Thoracic aorta (tissue), 2 donors: ENCODE results near the gene TBL3. TPM values are rescaled to one million over a fixed set of nuclear protein-coding genes. Genes with fewer than 3 reads are reported as not detected.

ENCODE experiments used
- ATAC-seq: fragments of 150-250 bp; one replicate; pipeline ENCODE4 v1.8.0; 2017; ENCODE audit warnings: low read depth; ENCODE audit not compliant: insufficient number of reproducible peaks, low FRiP score
- DNase-seq: peaks from one replicate; pipeline ENCODE4 v3.0.0-alpha.2; 2020; ENCODE audit warnings: low spot score
- H3K27ac ChIP-seq, 2 donors: fragments of 200-600 bp; sonication (generic); 1 replicate in 1 of 2; 2 replicates in 1 of 2; pipeline ENCODE4 v1.5.1; 2016; ENCODE audit warnings: mild to moderate bottlenecking in 2 of 2, moderate library complexity in 2 of 2
- H3K27me3 ChIP-seq: fragments of 200-600 bp; sonication (generic); replicated peaks from 2 replicates; pipeline ENCODE4 v1.6.0; 2016; ENCODE audit warnings: mild to moderate bottlenecking; ENCODE audit not compliant: insufficient read depth
- H3K36me3 ChIP-seq: fragments of 200-600 bp; sonication (generic); one replicate; pipeline ENCODE4 v1.5.1; 2016
- H3K4me1 ChIP-seq, 2 donors: fragments of 200-600 bp; sonication (generic); 1 replicate in 1 of 2; 2 replicates in 1 of 2; pipeline versions ENCODE4 v1.5.1 to v1.6.0; 2016; ENCODE audit warnings: low read depth in 2 of 2, mild to moderate bottlenecking in 1 of 2; ENCODE audit not compliant: control insufficient read depth in 1 of 2
- H3K4me3 ChIP-seq: fragments of 200-600 bp; sonication (generic); 2 replicates; pipeline ENCODE4 v1.5.1; 2016; ENCODE audit warnings: mild to moderate bottlenecking
- H3K9me3 ChIP-seq: fragments of 200-600 bp; sonication (generic); 2 replicates; pipeline ENCODE4 v1.5.1; 2016
- total RNA-seq, 2 donors: library from RNA; depleted of rRNA; stranded (reverse); fragments of >200 nt; gene quantifications; one replicate each; pipeline versions ENCODE4 v1.1.0 to v1.2.3, GENCODE V29; 2016
- TF ChIP-seq, protein P1 (sequence below): fragments of 200-600 bp; sonication (generic); IDR thresholded peaks from one replicate; pipeline ENCODE4 v1.5.1; 2019; ENCODE audit warnings: antibody characterized with exemption

TBL3 gene
- total RNA-seq, 2 donors from 2014 or later, result 22.2 to 44.8 TPM

DNA sequence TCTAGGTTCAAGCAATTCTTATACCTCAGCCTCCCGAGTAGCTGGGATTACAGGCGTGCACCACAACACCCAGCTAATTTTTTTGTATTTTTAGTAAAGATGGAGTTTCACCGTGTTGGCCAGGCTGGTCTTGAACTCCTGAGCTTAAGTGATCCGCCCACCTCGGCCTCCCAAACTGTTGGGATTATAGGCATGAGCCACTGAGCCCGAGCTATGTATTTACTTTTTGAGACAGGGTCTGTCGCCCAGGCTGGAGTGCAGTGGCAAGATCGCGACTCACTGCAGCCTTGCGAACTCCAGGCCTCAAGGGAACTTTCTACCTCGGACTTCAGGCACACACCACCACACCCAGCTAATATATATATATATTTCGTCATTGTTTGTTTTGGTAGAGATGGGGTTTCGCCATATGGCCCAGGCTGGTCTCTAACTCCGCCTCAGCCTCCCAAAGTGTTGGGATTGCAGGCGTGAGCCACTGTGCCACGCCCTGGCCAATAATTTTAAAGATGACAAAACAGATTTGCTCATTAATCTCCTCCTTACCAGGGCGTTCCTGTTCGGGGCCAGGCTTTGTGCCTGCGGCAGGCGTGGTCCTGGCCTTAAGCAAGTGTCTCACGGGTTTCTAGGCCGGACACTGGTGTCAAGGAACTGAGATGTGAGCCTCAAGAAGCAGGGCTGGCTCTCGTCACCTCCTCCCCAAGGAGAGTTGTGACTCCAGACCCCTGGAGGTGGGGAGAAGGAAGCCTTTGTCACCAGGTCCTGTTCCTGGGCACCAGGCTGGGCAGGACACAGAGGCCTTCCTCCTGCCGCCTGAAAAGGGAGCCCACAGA is 43.5 kb downstream of the TBL3 start:
- H3K4me3 ChIP-seq, result no peak overlapping the region
- peaks cover 6% of the 10 kb centered on the region for H3K27me3 ChIP-seq
- no peak overlapping the region for H3K27ac ChIP-seq
- DNase-seq (no peak), ATAC-seq (no peak)
- H3K9me3 ChIP-seq, result no peaks in the 10 kb centered on the region
- H3K4me1 ChIP-seq, result peaks cover 3 to 16% of the 10 kb centered on the region in 2 donors
- TF ChIP-seq, protein P1, sequence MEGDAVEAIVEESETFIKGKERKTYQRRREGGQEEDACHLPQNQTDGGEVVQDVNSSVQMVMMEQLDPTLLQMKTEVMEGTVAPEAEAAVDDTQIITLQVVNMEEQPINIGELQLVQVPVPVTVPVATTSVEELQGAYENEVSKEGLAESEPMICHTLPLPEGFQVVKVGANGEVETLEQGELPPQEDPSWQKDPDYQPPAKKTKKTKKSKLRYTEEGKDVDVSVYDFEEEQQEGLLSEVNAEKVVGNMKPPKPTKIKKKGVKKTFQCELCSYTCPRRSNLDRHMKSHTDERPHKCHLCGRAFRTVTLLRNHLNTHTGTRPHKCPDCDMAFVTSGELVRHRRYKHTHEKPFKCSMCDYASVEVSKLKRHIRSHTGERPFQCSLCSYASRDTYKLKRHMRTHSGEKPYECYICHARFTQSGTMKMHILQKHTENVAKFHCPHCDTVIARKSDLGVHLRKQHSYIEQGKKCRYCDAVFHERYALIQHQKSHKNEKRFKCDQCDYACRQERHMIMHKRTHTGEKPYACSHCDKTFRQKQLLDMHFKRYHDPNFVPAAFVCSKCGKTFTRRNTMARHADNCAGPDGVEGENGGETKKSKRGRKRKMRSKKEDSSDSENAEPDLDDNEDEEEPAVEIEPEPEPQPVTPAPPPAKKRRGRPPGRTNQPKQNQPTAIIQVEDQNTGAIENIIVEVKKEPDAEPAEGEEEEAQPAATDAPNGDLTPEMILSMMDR, result no peak
- no peaks in the 10 kb centered on the region for H3K36me3 ChIP-seq

DNA sequence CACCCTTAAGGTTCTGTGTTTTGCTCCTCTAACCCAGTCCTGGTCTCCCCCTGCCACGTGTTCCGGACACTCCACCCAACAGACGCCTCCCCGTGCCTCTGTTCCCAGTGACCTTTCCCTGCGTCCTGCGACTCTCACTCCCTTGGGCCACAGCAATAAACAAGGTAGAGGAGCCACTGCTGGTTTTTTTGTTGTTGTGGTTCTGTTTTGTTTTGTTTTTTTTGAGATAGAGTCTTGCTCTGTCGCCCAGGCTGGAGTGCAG is 44.0 kb downstream of the TBL3 start:
- TF ChIP-seq, protein P1, result no peak
- no peaks in the 10 kb centered on the region for H3K36me3 ChIP-seq
- peaks cover 0 to 16% of the 10 kb centered on the region in 2 donors for H3K4me1 ChIP-seq
- no peak for ATAC-seq
- peaks cover 6% of the 10 kb centered on the region for H3K27me3 ChIP-seq
- no peak overlapping the region for H3K4me3 ChIP-seq
- H3K9me3 ChIP-seq, result no peaks in the 10 kb centered on the region
- no peak overlapping the region for H3K27ac ChIP-seq
- no peak for DNase-seq

DNA sequence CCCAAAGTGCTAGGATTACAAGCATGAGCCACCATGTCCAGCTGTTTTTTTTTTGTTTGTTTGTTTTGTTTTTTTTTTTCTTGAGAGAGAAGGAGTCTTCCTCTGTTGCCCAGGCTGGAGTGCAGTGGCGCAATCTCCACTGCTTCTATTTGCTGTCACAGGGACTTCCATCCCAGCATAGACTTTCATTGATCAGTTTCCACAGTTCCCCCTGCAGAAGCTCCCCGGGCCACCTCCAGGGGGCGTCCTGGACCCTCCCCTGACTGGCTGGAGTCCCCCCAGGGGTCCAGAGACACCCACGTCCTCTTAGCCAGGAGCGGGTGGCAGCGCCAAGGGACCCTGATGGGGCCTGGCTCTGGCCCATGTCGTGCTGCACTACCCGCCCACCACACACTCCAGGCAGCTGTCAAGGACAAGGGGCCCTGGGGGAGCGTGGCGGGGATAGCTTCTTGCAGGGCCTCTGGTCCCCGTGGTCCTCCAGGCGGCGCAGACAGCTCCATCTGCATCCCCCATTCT is 44.6 kb downstream of the TBL3 start:
- no peak overlapping the region for H3K27ac ChIP-seq
- no peaks in the 10 kb centered on the region for H3K36me3 ChIP-seq
- no peak overlapping the region for H3K4me3 ChIP-seq
- TF ChIP-seq, protein P1, result no peak
- peaks cover 6% of the 10 kb centered on the region for H3K27me3 ChIP-seq
- ATAC-seq (no peak), DNase-seq (no peak)
- H3K9me3 ChIP-seq, result no peaks in the 10 kb centered on the region
- peaks cover 0 to 16% of the 10 kb centered on the region in 2 donors for H3K4me1 ChIP-seq

- H3K4me3 ChIP-seq, result no peak within 1 kb of the TSS
- peaks cover 6% of the 10 kb centered on the region for H3K27me3 ChIP-seq
- TF ChIP-seq, protein P1, result no peak
- H3K4me1 ChIP-seq, result peaks cover 3 to 32% of the 10 kb centered on the region in 2 donors
- no peak for ATAC-seq
- no peak for DNase-seq
- H3K36me3 ChIP-seq, result no peaks in the 10 kb centered on the region
- no peaks in the 10 kb centered on the region for H3K9me3 ChIP-seq
- no peak within 1 kb of the TSS for H3K27ac ChIP-seq
These were observed 47.7 kb downstream of the TBL3 start, which contains the start of gene NPW for GRCh38 chr16:2019518-2019920. Gene NPW (plus strand): TSS chr16:2019785.

GRCh38 chr16:2019921-2020831 is 48.3 kb downstream of the TBL3 start:
- Histone ChIP-seq H3K4me1 (peaks cover 3 to 32% of the 10 kb centered on the region in 2 donors), H3K27me3 (peaks cover 6% of the 10 kb centered on the region), H3K27ac (no peak overlapping the region), H3K36me3 (no peaks in the 10 kb centered on the region), H3K9me3 (no peaks in the 10 kb centered on the region), H3K4me3 (no peak overlapping the region)
- TF ChIP-seq, protein P1, result no peak
- DNase-seq, result no peak
- ATAC-seq, result no peak
